Fibroblast of peridontal ligament (primary cell): ENCODE data around the gene GNB1.
A peak's percentile ranks its signal among the peaks of the same experiment; 100 is the strongest.

Experiments
- DNase-seq: peaks from one replicate; pipeline ENCODE4 v3.0.0-alpha.2; 2010; ENCODE audit errors: extremely low read depth

GNB1 gene

GRCh38 chr1:1827089-1827848 is 63.6 kb downstream of the GNB1 start:
- DNase-seq, result no peak

DNA sequence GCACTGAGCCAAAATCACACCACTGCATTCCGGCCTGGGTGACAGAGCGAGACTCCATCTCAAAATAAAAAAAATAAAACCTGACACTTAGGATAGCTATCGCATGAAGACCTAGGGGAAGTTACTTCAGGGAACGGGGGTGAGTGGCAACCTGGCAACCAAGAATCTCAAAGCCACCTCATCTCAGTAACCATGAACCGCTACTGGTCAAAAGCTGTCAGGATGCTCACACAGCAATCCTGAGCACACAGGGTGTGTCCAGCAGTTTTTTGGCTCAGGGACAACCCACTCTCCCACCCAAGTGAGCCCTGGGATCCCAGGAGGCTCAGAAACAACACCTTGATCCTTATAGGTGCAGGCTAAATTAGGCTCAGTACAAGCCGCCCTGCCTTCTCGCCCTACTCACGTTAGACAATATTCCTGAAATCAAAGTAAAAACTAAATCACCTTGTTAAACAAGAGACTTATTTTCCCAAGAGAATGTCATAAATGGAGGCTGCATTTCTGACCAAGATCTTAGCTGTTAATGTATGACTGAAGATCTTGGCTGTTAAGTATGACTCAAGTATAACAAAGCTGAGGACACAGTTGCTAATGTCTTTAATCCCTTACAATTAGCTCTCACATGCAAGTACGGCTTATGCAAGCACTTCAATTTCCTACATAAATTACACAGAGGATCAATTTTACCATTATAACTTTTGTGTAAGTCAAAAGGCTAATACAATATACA is 64.4 kb downstream of the GNB1 start:
- DNase-seq, result no peak

DNA sequence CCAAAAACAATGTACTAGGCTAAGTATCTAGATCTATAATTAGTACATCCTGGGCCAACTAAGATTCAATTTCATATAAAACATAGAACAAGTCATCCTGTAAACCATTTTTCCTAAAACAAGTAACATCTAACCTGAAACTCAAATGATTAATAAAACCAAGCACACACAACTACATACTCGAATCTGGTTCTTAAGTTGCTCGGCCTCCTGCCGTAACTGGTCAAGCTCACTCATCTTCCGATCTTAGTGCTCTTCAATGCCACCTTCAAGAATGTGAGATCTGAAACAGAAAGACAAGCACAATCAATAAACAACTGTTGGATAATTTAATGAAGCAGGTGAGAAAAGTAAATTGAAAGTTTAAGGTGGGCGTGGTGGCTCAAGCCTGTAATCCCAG is 65.7 kb downstream of the GNB1 start:
- DNase-seq, result no peak

- DNase-seq, result no peak
These were observed 71.1 kb downstream of the GNB1 start for GRCh38 chr1:1819762-1820161.

DNA sequence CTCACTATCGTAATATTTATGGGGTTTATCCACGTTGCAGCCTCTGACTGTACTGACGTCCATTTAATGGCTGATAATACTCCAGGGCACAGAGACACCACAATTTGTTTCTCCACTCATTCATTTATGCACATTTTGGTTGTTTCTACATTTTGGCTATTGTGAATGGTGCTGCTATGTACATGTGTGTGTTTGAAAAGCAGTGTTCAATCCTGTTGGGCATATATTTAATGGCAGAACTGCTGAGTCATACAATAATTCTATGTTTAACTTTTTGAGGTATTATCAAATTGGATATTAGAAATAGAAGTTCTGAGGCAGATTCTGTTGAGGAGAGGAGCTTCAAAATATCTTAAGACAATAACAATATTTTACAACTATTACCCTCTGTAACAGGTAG is 73.7 kb downstream of the GNB1 start:
- DNase-seq, result no peak

- DNase-seq, result no peak
These were observed 75.1 kb downstream of the GNB1 start for GRCh38 chr1:1815606-1816281.

DNA sequence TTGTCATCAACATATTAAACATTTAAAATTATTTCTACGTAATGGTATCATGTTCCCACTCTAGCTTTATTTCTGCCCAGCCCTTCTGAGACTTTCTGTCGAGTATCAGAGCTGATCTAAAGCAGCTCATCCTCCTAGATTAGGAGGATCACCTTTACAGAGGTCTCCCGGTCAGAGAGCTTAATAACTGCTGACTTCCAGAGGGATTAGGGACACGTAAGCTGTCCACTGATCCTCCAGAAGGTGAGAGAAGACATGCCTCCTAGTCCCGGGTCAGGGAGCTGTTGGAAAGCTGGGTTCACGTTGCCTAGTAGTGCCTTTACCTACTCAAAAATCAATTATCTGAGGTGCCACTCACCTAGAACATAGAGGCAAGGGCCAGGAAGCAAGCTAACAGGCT is 81.4 kb downstream of the GNB1 start:
- no peak for DNase-seq

- no peak for DNase-seq
These were observed 82.7 kb downstream of the GNB1 start for GRCh38 chr1:1808206-1808605.

GRCh38 chr1:1806890-1807289 is 84.0 kb downstream of the GNB1 start:
- peak; percentile 56 for DNase-seq

DNA sequence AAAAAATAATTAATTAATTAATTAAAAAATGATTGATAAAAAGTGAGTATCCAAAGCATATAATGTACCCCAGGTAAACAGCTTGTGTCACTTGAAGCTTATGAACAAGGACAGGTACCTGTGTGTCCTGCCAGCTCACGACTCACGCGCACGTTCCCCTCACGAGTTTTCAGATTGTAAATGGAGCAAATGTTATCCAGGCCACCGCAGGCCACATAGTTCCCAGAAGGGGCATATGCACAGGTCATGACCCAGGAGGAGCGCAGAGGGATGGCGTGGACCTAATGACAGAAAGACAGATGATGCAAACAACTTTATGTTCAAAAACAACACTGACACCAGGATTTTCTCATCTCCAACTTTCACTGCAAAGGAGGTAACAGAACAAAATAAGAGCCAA is 86.6 kb downstream of the GNB1 start:
- no peak for DNase-seq

DNA sequence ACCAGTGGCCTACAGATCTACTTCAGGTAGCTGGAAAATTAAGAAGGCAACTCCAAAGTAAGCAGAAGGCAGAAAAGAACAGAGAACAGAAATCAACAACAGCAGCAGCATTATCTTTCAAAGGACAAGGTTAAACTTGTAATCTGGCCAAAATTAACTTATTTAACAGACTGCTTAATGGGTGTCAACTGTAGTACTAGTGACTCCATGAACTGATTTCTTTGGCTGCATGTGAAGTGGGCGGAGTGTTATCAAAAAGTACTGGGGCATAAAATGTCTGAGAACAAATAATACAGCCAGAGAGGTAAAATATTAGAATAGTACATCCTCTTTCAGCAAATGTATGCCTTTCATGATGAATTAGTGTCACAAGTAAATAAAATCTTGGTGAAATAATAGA is 88.0 kb downstream of the GNB1 start:
- no peak for DNase-seq

DNA sequence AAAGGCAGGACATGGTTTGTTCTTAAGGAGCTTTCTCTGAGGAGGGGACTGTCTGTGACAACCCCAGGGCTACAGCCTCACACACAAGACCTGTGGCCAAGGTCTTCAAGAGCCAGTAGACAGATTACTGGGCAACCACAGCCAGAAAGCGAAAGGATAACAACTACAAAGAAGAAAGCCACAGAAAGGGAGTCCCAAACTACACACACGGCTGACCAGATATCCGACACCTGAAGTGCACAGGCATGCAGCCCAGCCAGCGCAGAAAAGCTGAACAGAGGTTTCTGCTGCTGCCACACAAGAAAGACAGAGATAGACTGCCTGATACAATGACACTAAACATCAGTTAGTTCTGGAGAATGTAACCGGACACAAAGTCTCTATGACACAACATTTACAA is 91.2 kb downstream of the GNB1 start:
- no peak for DNase-seq

- no peak for DNase-seq
These were observed 93.1 kb downstream of the GNB1 start for GRCh38 chr1:1797731-1798341.

- DNase-seq, result no peak
These were observed 94.4 kb downstream of the GNB1 start for GRCh38 chr1:1796466-1796865.

DNA sequence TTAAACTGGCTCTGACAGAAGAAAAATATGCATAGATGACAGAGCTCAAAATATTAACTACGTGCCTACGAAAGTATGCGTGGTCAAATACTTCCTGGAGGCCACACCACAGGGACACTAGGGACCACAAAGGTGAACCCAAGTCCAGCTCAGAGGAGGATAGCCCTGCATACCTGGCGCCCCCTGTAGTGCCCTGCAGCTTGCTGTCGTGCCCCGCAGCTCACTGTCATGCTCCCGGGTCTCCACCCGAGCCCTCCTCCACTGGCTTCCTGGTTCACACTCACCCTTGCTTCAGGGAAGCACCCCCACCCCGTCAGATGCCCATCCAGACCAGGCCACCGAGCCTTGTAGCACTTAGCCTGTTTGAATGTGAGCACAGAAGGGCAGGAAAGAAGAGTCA is 95.9 kb downstream of the GNB1 start:
- DNase-seq, result no peak

DNA sequence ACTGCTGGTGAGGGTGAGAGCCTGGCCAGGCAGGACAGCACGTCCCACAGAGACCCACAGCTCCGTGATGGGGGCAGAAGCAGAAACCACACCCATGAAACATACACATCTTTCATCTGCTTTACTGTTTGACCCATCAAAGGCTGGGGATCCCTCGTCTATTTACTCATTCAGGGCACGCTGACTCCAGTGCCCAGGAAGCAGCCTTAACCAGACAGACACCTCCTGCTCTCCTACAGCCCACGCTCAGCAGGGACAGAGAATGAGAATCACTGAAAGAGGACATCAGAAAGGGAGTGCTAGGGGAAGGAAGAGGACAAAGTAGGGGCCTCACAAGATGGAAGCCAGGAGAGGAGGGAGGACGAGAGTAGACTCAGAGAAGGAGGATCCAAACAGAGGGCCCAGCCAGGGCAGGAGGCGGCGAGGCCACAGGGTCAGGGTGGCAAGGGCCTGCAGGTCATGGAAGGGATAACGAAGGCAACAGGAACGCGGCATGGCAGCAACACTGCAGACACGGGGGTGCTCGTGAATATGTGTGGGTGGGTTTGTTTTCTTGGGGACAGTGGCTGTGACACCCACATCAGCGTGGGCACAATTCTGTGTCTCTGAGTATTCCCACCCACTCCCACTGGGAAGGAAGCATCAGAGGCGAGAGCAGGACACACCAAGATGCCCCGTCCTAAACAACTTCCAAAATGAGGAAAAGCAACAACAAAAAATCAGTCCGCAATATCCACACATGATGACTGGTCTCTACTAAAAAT is 97.2 kb downstream of the GNB1 start:
- no peak for DNase-seq

DNA sequence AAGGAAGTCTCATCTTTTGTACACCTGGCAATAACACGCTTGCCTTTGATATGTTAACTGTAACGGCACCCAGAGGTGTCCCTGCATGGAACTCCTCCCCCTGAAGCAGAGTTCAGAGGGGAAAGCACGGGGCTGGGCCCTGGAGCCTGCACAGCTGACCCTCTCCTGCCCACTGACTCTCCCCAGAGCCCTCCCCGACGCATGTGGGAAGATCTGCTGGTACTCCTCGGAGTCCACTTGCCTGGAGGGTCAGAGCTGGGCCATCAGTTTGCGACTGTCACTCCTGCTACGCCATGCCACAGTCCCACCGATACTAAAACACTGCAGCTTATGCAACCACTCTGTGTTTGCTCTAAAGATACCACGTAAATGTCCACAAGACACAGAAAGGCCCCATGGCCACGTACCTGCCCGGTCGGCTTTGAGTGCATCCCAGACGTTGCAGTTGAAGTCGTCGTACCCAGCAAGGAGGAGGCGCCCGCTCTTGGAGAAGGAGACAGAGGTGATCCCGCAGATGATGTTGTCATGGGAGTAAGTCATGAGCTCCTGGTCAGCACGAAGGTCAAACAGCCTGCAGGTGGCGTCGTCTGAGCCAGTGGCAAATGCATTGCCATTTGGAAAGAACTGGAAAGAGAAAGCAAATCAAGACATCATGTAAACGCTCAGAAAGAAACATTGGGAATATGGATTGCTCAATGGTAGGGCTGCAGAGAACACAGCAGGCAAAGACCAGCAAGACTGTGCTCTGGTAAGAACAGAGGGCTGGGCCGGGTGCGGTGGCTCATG is 102.0 kb downstream of the GNB1 start:
- peak; percentile 40 for DNase-seq

- DNase-seq, result no peak
These were observed 102.8 kb downstream of the GNB1 start for GRCh38 chr1:1788136-1788535.

DNA sequence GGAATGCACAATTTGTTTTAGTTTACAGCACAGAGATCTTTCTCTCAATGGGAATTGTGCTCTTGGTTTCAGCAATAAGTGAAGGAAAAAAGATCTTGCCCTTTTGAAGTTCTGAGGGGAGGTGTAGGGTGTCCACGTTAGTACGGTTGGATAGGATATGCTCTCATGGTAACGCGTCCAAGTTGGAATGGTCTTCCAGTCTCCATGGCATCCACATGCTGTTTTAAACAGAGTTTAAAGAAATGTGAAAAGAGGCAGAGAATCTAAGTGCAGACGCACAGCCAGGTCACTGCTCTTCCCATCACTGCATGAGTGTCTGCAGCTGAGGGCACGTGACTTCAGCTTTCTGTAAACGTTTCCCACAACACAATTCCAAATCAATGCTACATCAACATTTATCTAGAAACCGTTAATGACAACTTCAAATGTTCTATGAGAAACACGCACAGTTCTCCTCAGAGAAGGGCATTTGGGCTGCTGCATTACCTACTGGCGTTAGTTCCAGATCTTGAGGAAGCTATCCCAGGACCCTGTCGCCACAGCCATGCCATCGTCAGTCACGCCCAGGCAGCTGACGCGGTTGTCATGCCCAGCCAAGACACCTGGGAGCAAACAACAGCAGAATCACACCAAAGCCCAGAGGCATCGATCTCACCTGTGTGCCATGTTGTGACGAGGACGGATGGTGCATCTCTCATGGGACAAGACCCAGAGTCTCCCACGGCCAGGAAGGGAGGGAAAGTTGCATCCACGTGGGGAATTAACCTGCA is 103.9 kb downstream of the GNB1 start:
- DNase-seq, result no peak

GRCh38 chr1:1785666-1786065 is 105.2 kb downstream of the GNB1 start:
- no peak for DNase-seq
